ENCODE data around the gene TLE1.

GRCh38 chr9:81598811-81599210, 90.5 kb downstream of the TLE1 start:
- no peak for TF ChIP-seq RFX5 (IDR thresholded peaks at IDR 0.05; ENCODE audit: low read depth, low read length)
- no peak for TF ChIP-seq CTCF (conservative IDR thresholded peaks at IDR 0.05; ENCODE audit: low read depth, low read length)
- TF ChIP-seq, protein P1, sequence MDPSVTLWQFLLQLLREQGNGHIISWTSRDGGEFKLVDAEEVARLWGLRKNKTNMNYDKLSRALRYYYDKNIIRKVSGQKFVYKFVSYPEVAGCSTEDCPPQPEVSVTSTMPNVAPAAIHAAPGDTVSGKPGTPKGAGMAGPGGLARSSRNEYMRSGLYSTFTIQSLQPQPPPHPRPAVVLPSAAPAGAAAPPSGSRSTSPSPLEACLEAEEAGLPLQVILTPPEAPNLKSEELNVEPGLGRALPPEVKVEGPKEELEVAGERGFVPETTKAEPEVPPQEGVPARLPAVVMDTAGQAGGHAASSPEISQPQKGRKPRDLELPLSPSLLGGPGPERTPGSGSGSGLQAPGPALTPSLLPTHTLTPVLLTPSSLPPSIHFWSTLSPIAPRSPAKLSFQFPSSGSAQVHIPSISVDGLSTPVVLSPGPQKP (IDR thresholded peaks at IDR 0.05; ENCODE audit: borderline replicate concordance, low read depth, low read length) = no peak
- TF ChIP-seq RCOR1 (IDR thresholded peaks at IDR 0.05; ENCODE audit: insufficient replicate concordance, low read length) = no peak
- TF ChIP-seq POLR2A (IDR thresholded peaks at IDR 0.05; ENCODE audit: low read depth, low read length) = no peak
- TF ChIP-seq RAD21 (IDR thresholded peaks at IDR 0.05; ENCODE audit: low read length) = no peak
- TF ChIP-seq MXI1 (IDR thresholded peaks at IDR 0.05; ENCODE audit: borderline replicate concordance, low read depth, low read length) = no peak
- no peak for TF ChIP-seq FOS (IDR thresholded peaks at IDR 0.05; ENCODE audit: low read depth, low read length)
- TF ChIP-seq MAFK (IDR thresholded peaks at IDR 0.05; ENCODE audit: low read depth, low read length) = no peak
- TF ChIP-seq CHD1 (IDR thresholded peaks at IDR 0.05; ENCODE audit: low read depth, low read length) = no peak

Measured in IMR-90 (cell line).